Uterus (tissue), 2 donors: Measurements from ENCODE around the gene MFN1.

ENCODE experiments used
- POLR2A ChIP-seq, 2 donors: fragments of 450-650 bp; IDR thresholded peaks; one replicate each; pipeline ENCODE4 v1.6.1; 2016; ENCODE audit warnings: antibody characterized with exemption in 2 of 2, mild to moderate bottlenecking in 1 of 2, moderate library complexity in 1 of 2
- TF ChIP-seq, protein P1 (sequence below), 4 experiments: fragments of 200-600 bp in 2 of 4; fragments of 450-650 bp in 2 of 4; sonication (generic) in 2 of 4; IDR thresholded peaks; one replicate each; pipeline ENCODE4 v1.5.1; 2016 to 2019; ENCODE audit warnings: antibody characterized with exemption in 4 of 4, mild to moderate bottlenecking in 2 of 4, moderate library complexity in 1 of 4

DNA sequence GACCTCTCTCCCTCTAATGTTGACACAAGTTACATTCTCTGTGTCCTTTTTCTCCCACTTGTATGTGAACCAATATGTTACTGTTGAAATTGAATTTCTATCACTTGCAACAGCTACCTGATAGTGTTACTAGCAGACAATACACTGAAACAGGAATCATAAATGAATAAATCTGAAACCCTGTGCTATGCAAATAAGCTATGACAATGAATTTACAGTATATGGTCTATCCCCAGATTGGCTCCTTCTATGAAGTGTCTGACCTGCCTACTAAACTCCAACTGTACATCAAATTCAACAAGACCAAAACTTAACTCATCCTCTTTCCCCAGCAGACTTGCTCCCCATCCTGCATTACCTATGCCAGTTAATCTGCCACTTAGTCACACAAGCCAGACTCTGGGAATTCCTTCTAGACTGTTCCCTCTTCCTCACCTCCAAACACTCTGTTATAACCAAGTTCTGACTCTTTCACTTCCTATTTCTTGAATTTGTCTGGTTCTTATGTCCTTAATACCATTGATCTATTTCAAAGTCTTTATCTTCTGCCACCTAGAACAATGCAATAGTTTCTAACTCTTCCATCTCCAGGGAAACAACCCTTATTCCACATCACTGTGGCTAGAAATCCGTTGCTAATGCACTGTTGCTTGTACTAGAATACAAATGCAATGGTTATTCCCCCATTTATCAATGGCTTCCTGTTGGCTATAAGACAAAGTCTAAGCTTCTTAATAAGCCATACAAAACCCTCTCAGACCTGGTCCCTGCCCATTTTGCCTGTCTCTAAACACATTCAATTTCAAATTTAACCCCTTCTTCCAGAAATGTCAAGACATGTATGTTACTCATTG, 38.1 kb upstream of the MFN1 start:
- TF ChIP-seq POLR2A (IDR thresholded peaks at IDR 0.05) = no peak
- TF ChIP-seq, protein P1, sequence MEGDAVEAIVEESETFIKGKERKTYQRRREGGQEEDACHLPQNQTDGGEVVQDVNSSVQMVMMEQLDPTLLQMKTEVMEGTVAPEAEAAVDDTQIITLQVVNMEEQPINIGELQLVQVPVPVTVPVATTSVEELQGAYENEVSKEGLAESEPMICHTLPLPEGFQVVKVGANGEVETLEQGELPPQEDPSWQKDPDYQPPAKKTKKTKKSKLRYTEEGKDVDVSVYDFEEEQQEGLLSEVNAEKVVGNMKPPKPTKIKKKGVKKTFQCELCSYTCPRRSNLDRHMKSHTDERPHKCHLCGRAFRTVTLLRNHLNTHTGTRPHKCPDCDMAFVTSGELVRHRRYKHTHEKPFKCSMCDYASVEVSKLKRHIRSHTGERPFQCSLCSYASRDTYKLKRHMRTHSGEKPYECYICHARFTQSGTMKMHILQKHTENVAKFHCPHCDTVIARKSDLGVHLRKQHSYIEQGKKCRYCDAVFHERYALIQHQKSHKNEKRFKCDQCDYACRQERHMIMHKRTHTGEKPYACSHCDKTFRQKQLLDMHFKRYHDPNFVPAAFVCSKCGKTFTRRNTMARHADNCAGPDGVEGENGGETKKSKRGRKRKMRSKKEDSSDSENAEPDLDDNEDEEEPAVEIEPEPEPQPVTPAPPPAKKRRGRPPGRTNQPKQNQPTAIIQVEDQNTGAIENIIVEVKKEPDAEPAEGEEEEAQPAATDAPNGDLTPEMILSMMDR (IDR thresholded peaks at IDR 0.05) = no peak
